WTC11 (cell line): ENCODE results near the gene TBC1D14. TPM values are rescaled to one million over a fixed set of nuclear protein-coding genes. Genes with fewer than 3 reads are reported as not detected.

ENCODE experiments used
- ATAC-seq: fragments of 200-7000 bp; cut with Tn5 transposase; 2 replicates; pipeline ENCODE4 v1.10.0; 2021; ENCODE audit warnings: mild to moderate bottlenecking, moderate library complexity
- CTCF ChIA-PET: fragments of 300-600 bp; sonication (Branson Sonifier 250); formaldehyde crosslinking; loops from one replicate; lab custom pipeline; 2021; ENCODE audit warnings: antibody characterized with exemption; lab: Charles Lee
- POLR2A ChIA-PET: fragments of 350-600 bp; sonication (Branson Sonifier 250); formaldehyde crosslinking; loops from one replicate; lab custom pipeline; 2021; ENCODE audit warnings: antibody characterized with exemption; lab: Charles Lee
- DNase-seq: peaks from one replicate; pipeline ENCODE4 v3.0.0; 2021; ENCODE audit warnings: low spot score
- H3K27ac Mint-ChIP-seq: 2 replicates; pipeline ENCODE4 v1.8.0; 2021; ENCODE audit warnings: mixed read lengths
- H3K27me3 Mint-ChIP-seq: 2 replicates; pipeline ENCODE4 v1.8.0; 2021; ENCODE audit warnings: low read depth, mild to moderate bottlenecking, moderate library complexity, mixed read lengths
- H3K36me3 Mint-ChIP-seq: 2 replicates; pipeline ENCODE4 v1.8.0; 2021; ENCODE audit warnings: mixed read lengths
- H3K4me1 Mint-ChIP-seq: 2 replicates; pipeline ENCODE4 v1.8.0; 2022; ENCODE audit warnings: mixed read lengths
- H3K4me3 Mint-ChIP-seq: 2 replicates; pipeline ENCODE4 v1.8.0; 2021; ENCODE audit warnings: mild to moderate bottlenecking, moderate library complexity, mixed read lengths
- H3K9me3 Mint-ChIP-seq: 2 replicates; pipeline ENCODE4 v1.8.0; 2021; ENCODE audit warnings: mixed read lengths
- CBFB ChIP-seq: sonication (generic); formaldehyde crosslinking; IDR thresholded peaks from 2 replicates; pipeline ENCODE4 v1.8.1; 2022; ENCODE audit warnings: mild to moderate bottlenecking, low read depth, missing genetic modification reagents
- CREB1 ChIP-seq: sonication (generic); formaldehyde crosslinking; IDR thresholded peaks from 2 replicates; pipeline ENCODE4 v1.8.0; 2023; ENCODE audit warnings: mild to moderate bottlenecking, missing genetic modification reagents
- FOXJ3 ChIP-seq: sonication (generic); formaldehyde crosslinking; IDR thresholded peaks from 2 replicates; pipeline ENCODE4 v1.9.0; 2021; ENCODE audit warnings: missing genetic modification reagents, mild to moderate bottlenecking, borderline replicate concordance
- GTF2I ChIP-seq: fragments of 250-450 bp; sonication (Bioruptor Pico); conservative IDR thresholded peaks from 2 replicates; pipeline ENCODE4 v1.4.0; 2021; ENCODE audit warnings: mild to moderate bottlenecking
- NFYB ChIP-seq: sonication (generic); formaldehyde crosslinking; conservative IDR thresholded peaks from 2 replicates; pipeline ENCODE4 v1.8.0; 2022; ENCODE audit warnings: low read depth, missing genetic modification reagents
- RELA ChIP-seq: sonication (generic); formaldehyde crosslinking; IDR thresholded peaks from 2 replicates; pipeline ENCODE4 v1.8.1; 2022; ENCODE audit warnings: missing genetic modification reagents, mild to moderate bottlenecking, borderline replicate concordance
- SP1 ChIP-seq: sonication (generic); formaldehyde crosslinking; conservative IDR thresholded peaks from 2 replicates; pipeline ENCODE4 v1.8.1; 2022; ENCODE audit warnings: missing genetic modification reagents
- ZBTB21 ChIP-seq: sonication (generic); formaldehyde crosslinking; IDR thresholded peaks from 2 replicates; pipeline ENCODE4 v1.8.1; 2023; ENCODE audit warnings: mild to moderate bottlenecking, missing genetic modification reagents, borderline replicate concordance
- ZNF232 ChIP-seq: sonication (generic); formaldehyde crosslinking; IDR thresholded peaks from 2 replicates; pipeline ENCODE4 v1.8.0; 2022; ENCODE audit warnings: mild to moderate bottlenecking, missing genetic modification reagents
- ZNF317 ChIP-seq: sonication (generic); formaldehyde crosslinking; IDR thresholded peaks from 2 replicates; pipeline ENCODE4 v1.8.1; 2023; ENCODE audit warnings: low read depth, mild to moderate bottlenecking, moderate library complexity, missing genetic modification reagents, borderline replicate concordance
- ZNF416 ChIP-seq: fragments of 250-450 bp; sonication (Bioruptor Pico); IDR thresholded peaks from 2 replicates; pipeline ENCODE4 v1.9.0; 2021; ENCODE audit warnings: mild to moderate bottlenecking, inconsistent platforms
- total RNA-seq: library from RNA; stranded (reverse); gene quantifications from 3 replicates; pipeline ENCODE4 v1.2.3, GENCODE V29; 2021
- TF ChIP-seq, protein P1 (sequence below): sonication (generic); formaldehyde crosslinking; IDR thresholded peaks from 2 replicates; pipeline ENCODE4 v1.8.1; 2023; ENCODE audit warnings: mild to moderate bottlenecking, missing genetic modification reagents, borderline replicate concordance
- TF ChIP-seq, protein P2 (sequence below): sonication (generic); formaldehyde crosslinking; IDR thresholded peaks from 2 replicates; pipeline ENCODE4 v1.8.1; 2023; ENCODE audit warnings: mild to moderate bottlenecking, moderate library complexity, missing genetic modification reagents
- TF ChIP-seq, protein P3 (sequence below): sonication (generic); formaldehyde crosslinking; IDR thresholded peaks from 2 replicates; pipeline ENCODE4 v1.8.1; 2023; ENCODE audit warnings: mild to moderate bottlenecking, missing genetic modification reagents, moderate library complexity
- TF ChIP-seq, protein P4 (sequence below): sonication (generic); formaldehyde crosslinking; IDR thresholded peaks from 2 replicates; pipeline ENCODE4 v1.8.1; 2022; ENCODE audit warnings: low read depth, missing genetic modification reagents, borderline replicate concordance
- TF ChIP-seq, protein P5 (sequence below): sonication (generic); formaldehyde crosslinking; conservative IDR thresholded peaks from 2 replicates; pipeline ENCODE4 v1.8.1; 2023; ENCODE audit warnings: mild to moderate bottlenecking, low read depth, missing genetic modification reagents, moderate library complexity
- TF ChIP-seq, protein P6 (sequence below): sonication (generic); formaldehyde crosslinking; IDR thresholded peaks from 2 replicates; pipeline ENCODE4 v1.8.1; 2022; ENCODE audit warnings: low read depth, mild to moderate bottlenecking, moderate library complexity, missing genetic modification reagents, borderline replicate concordance
- TF ChIP-seq, protein P7 (sequence below): fragments of 250-450 bp; sonication (Bioruptor Pico); IDR thresholded peaks from 2 replicates; pipeline ENCODE4 v1.8.0; 2021; ENCODE audit warnings: mild to moderate bottlenecking

The TBC1D14 gene
- total RNA-seq, 1 experiment from 2014 or later = 45.1 TPM

DNA sequence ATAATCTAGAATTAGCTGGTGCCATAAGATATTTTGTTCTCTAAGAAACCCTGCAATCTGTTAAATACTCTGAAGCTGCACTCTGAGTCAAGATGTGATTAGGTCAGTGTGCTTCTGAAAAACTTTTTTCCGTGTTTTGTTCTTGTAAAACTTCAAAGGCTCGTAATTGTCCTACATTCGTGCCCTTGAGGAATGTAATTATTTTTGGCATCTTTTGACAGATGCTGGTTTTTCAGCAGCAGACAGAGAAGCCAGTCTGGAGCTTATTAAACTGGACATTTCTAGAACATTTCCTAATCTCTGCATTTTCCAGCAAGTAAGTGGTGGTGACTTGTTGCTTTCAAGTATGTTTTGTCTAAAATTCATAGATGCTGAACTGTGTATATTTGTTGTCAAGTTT is 96.8 kb downstream of the TBC1D14 start (continued):
- TF ChIP-seq ZNF317 (CRISPR knock-in tag) = no peak
- no peak for TF ChIP-seq RELA (CRISPR knock-in tag)
- no peak for TF ChIP-seq FOXJ3 (CRISPR knock-in tag)
- TF ChIP-seq, protein P1, sequence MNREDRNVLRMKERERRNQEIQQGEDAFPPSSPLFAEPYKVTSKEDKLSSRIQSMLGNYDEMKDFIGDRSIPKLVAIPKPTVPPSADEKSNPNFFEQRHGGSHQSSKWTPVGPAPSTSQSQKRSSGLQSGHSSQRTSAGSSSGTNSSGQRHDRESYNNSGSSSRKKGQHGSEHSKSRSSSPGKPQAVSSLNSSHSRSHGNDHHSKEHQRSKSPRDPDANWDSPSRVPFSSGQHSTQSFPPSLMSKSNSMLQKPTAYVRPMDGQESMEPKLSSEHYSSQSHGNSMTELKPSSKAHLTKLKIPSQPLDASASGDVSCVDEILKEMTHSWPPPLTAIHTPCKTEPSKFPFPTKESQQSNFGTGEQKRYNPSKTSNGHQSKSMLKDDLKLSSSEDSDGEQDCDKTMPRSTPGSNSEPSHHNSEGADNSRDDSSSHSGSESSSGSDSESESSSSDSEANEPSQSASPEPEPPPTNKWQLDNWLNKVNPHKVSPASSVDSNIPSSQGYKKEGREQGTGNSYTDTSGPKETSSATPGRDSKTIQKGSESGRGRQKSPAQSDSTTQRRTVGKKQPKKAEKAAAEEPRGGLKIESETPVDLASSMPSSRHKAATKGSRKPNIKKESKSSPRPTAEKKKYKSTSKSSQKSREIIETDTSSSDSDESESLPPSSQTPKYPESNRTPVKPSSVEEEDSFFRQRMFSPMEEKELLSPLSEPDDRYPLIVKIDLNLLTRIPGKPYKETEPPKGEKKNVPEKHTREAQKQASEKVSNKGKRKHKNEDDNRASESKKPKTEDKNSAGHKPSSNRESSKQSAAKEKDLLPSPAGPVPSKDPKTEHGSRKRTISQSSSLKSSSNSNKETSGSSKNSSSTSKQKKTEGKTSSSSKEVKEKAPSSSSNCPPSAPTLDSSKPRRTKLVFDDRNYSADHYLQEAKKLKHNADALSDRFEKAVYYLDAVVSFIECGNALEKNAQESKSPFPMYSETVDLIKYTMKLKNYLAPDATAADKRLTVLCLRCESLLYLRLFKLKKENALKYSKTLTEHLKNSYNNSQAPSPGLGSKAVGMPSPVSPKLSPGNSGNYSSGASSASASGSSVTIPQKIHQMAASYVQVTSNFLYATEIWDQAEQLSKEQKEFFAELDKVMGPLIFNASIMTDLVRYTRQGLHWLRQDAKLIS = no peak
- no peak for TF ChIP-seq ZNF416 (CRISPR knock-in tag)
- TF ChIP-seq CREB1 (CRISPR knock-in tag) = no peak
- no peak for TF ChIP-seq CBFB
- TF ChIP-seq, protein P2, sequence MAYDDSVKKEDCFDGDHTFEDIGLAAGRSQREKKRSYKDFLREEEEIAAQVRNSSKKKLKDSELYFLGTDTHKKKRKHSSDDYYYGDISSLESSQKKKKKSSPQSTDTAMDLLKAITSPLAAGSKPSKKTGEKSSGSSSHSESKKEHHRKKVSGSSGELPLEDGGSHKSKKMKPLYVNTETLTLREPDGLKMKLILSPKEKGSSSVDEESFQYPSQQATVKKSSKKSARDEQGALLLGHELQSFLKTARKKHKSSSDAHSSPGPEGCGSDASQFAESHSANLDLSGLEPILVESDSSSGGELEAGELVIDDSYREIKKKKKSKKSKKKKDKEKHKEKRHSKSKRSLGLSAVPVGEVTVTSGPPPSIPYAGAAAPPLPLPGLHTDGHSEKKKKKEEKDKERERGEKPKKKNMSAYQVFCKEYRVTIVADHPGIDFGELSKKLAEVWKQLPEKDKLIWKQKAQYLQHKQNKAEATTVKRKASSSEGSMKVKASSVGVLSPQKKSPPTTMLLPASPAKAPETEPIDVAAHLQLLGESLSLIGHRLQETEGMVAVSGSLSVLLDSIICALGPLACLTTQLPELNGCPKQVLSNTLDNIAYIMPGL (CRISPR knock-in tag) = no peak
- TF ChIP-seq, protein P3, sequence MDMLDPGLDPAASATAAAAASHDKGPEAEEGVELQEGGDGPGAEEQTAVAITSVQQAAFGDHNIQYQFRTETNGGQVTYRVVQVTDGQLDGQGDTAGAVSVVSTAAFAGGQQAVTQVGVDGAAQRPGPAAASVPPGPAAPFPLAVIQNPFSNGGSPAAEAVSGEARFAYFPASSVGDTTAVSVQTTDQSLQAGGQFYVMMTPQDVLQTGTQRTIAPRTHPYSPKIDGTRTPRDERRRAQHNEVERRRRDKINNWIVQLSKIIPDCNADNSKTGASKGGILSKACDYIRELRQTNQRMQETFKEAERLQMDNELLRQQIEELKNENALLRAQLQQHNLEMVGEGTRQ (CRISPR knock-in tag) = no peak
- TF ChIP-seq GTF2I = no peak
- TF ChIP-seq, all 79 proteins: peak for 0

DNA sequence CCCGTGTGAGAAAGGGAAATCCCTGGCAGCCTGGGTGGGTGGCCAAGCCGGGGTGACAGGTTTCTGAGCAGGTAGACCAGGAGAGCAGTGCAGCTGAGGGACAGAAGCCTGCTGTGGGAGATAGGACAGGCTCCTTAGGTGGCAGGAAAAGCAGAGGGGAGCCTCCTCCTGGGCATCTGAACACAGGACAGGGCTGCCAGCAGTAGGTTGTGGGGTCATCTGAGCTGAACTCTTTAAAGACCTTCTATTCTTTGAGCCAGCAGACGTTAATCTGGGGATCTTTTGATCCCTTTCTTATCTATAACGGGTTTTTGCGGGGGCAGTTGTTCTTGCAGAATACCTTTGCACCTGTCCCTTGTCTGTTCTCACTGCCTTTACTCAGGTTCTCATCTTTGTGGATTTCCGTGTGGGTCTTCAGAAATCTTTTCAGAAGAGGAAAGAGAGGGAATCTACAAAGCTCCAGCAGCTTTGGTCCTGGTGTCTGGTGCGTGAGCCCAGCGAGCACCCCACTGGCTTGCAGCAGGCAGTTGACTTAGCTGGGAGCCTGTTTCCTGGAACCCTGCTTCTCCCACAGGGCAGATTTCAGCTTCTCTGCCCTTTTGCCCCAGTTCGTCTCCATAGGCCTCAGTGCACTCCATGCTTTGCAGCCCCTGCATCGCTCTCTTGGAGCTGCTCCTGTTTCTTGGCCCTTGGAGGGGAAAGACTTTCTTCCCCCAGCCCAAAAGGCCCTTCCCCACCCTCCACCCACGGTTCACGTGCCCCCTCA is 97.7 kb downstream of the TBC1D14 start:
- peaks cover 28% of the 10 kb centered on the region for H3K4me1 Mint-ChIP-seq

More for the DNA sequence above, 97.7 kb downstream of the TBC1D14 start:
- Mint-ChIP-seq H3K4me3 (no peak overlapping the region), H3K27ac (no peak overlapping the region; the same call in 1 of the 2 replicates), H3K27me3 (peaks cover 2% of the 10 kb centered on the region; the same call in 1 of the 2 replicates), H3K36me3 (peaks cover 61% of the 10 kb centered on the region), H3K9me3 (no peaks in the 10 kb centered on the region)
- peak; percentile 45 for ATAC-seq
- ChIA-PET POLR2A (interaction anchor here (0.9 kb wide), 1 partner anchor 9 kb away, joined by 3 read pairs; no protein-coding TSS in a partner anchor), CTCF (interaction anchor here (0.6 to 4.2 kb wide), 11 partner anchors 20 to 1160 kb away, joined by 3 to 17 read pairs (median 4); partner anchors contain the start of genes GRPEL1, TADA2B and TBC1D14)
- DNase-seq = no peak
- TF ChIP-seq, protein P4, sequence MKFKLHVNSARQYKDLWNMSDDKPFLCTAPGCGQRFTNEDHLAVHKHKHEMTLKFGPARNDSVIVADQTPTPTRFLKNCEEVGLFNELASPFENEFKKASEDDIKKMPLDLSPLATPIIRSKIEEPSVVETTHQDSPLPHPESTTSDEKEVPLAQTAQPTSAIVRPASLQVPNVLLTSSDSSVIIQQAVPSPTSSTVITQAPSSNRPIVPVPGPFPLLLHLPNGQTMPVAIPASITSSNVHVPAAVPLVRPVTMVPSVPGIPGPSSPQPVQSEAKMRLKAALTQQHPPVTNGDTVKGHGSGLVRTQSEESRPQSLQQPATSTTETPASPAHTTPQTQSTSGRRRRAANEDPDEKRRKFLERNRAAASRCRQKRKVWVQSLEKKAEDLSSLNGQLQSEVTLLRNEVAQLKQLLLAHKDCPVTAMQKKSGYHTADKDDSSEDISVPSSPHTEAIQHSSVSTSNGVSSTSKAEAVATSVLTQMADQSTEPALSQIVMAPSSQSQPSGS = no peak
- TF ChIP-seq, protein P5, sequence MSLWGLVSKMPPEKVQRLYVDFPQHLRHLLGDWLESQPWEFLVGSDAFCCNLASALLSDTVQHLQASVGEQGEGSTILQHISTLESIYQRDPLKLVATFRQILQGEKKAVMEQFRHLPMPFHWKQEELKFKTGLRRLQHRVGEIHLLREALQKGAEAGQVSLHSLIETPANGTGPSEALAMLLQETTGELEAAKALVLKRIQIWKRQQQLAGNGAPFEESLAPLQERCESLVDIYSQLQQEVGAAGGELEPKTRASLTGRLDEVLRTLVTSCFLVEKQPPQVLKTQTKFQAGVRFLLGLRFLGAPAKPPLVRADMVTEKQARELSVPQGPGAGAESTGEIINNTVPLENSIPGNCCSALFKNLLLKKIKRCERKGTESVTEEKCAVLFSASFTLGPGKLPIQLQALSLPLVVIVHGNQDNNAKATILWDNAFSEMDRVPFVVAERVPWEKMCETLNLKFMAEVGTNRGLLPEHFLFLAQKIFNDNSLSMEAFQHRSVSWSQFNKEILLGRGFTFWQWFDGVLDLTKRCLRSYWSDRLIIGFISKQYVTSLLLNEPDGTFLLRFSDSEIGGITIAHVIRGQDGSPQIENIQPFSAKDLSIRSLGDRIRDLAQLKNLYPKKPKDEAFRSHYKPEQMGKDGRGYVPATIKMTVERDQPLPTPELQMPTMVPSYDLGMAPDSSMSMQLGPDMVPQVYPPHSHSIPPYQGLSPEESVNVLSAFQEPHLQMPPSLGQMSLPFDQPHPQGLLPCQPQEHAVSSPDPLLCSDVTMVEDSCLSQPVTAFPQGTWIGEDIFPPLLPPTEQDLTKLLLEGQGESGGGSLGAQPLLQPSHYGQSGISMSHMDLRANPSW (CRISPR knock-in tag) = no peak
- TF ChIP-seq NFYB (CRISPR knock-in tag) = no peak
- TF ChIP-seq, protein P6, sequence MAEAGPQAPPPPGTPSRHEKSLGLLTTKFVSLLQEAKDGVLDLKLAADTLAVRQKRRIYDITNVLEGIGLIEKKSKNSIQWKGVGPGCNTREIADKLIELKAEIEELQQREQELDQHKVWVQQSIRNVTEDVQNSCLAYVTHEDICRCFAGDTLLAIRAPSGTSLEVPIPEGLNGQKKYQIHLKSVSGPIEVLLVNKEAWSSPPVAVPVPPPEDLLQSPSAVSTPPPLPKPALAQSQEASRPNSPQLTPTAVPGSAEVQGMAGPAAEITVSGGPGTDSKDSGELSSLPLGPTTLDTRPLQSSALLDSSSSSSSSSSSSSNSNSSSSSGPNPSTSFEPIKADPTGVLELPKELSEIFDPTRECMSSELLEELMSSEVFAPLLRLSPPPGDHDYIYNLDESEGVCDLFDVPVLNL (CRISPR knock-in tag) = no peak
- no peak for TF ChIP-seq ZNF232 (CRISPR knock-in tag)
- TF ChIP-seq ZNF416 (CRISPR knock-in tag) = no peak
- TF ChIP-seq SP1 = no peak
- TF ChIP-seq, protein P7, sequence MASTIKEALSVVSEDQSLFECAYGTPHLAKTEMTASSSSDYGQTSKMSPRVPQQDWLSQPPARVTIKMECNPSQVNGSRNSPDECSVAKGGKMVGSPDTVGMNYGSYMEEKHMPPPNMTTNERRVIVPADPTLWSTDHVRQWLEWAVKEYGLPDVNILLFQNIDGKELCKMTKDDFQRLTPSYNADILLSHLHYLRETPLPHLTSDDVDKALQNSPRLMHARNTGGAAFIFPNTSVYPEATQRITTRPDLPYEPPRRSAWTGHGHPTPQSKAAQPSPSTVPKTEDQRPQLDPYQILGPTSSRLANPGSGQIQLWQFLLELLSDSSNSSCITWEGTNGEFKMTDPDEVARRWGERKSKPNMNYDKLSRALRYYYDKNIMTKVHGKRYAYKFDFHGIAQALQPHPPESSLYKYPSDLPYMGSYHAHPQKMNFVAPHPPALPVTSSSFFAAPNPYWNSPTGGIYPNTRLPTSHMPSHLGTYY = no peak
- TF ChIP-seq ZBTB21 (CRISPR knock-in tag) = no peak
